ENCODE measurements around the gene RAB24. TPM values are rescaled to one million over a fixed set of nuclear protein-coding genes. Genes with fewer than 3 reads are reported as not detected.

RAB24 gene
- total and polyA plus RNA-seq, 7 experiments from 2014 or later = 14.9 to 47.5 (median 23.7) TPM

GRCh38 chr5:177339107-177339638 lies 35.7 kb upstream of the RAB24 start:
- POLR2A ChIA-PET = no interaction called here
- DNase-seq = no peak
- intact Hi-C loops (cut with micrococcal nuclease) = no loop called here
- no peak overlapping the region for H3K4me3 ChIP-seq (ENCODE audit: low read length)
- Mint-ChIP-seq H3K4me1 (peaks cover 5 to 25% (median 23%) of the 10 kb centered on the region in 7 donors), H3K9me3 (peaks cover 0 to 3% (median 0%) of the 10 kb centered on the region in 11 donors), H3K27ac (peak overlapping the region in 2 of 9 donors; percentile 32 to 33), H3K4me3 (no peak overlapping the region), H3K36me3 (peaks cover 14 to 47% (median 27%) of the 10 kb centered on the region in 5 donors), H3K27me3 (no peaks in the 10 kb centered on the region)
- no peaks in the 10 kb centered on the region for H3K9me3 ChIP-seq (ENCODE audit: control insufficient read depth in 2 of 3, low read length in 3 of 3)
- no peaks in the 10 kb centered on the region for H3K4me1 ChIP-seq (ENCODE audit: control insufficient read depth in 2 of 2, insufficient read depth in 2 of 2, low read length in 2 of 2)
- CTCF ChIA-PET = no interaction called here
- no peak for ATAC-seq
- peaks cover 7 to 77% (median 38%) of the 10 kb centered on the region in 3 experiments for H3K36me3 ChIP-seq (ENCODE audit: control insufficient read depth in 2 of 3, insufficient read depth in 3 of 3, low read length in 3 of 3)
- no peak overlapping the region for H3K27ac ChIP-seq (ENCODE audit: low read depth, low read length)
- no peaks in the 10 kb centered on the region for H3K27me3 ChIP-seq (ENCODE audit: control insufficient read depth in 2 of 2, insufficient read depth in 2 of 2, low read length in 2 of 2)

- H3K36me3 ChIP-seq (ENCODE audit: control insufficient read depth in 2 of 3, insufficient read depth in 3 of 3, low read length in 3 of 3) = peaks cover 7 to 82% (median 45%) of the 10 kb centered on the region in 3 experiments
- DNase-seq (no peak), ATAC-seq (no peak)
- POLR2A ChIA-PET = interaction anchor here (1.1 kb wide), 1 partner anchor 33 kb away, joined by 3 read pairs; no protein-coding TSS in a partner anchor
- peaks cover 17 to 51% (median 28%) of the 10 kb centered on the region in 5 donors for H3K36me3 Mint-ChIP-seq
- H3K27me3 ChIP-seq (ENCODE audit: control insufficient read depth in 2 of 2, insufficient read depth in 2 of 2, low read length in 2 of 2) = no peaks in the 10 kb centered on the region
- H3K9me3 Mint-ChIP-seq = peaks cover 0 to 3% (median 0%) of the 10 kb centered on the region in 11 donors
- CTCF ChIA-PET = no interaction called here
- H3K27me3 Mint-ChIP-seq = no peaks in the 10 kb centered on the region
- H3K4me3 ChIP-seq (ENCODE audit: low read length) = no peak overlapping the region
- H3K4me1 ChIP-seq (ENCODE audit: control insufficient read depth in 2 of 2, insufficient read depth in 2 of 2, low read length in 2 of 2) = no peaks in the 10 kb centered on the region
- no peak overlapping the region for H3K27ac Mint-ChIP-seq
- H3K4me1 Mint-ChIP-seq = peaks cover 7 to 22% (median 19%) of the 10 kb centered on the region in 7 donors
- H3K27ac ChIP-seq (ENCODE audit: low read depth, low read length) = no peak overlapping the region
- intact Hi-C loops (cut with micrococcal nuclease) = no loop called here
- H3K4me3 Mint-ChIP-seq = no peak overlapping the region
- no peaks in the 10 kb centered on the region for H3K9me3 ChIP-seq (ENCODE audit: control insufficient read depth in 2 of 3, low read length in 3 of 3)
Observed at GRCh38 chr5:177338251-177339106, 35.0 kb upstream of the RAB24 start.

GRCh38 chr5:177336603-177337494 lies 33.3 kb upstream of the RAB24 start:
- Mint-ChIP-seq H3K36me3 (peaks cover 17 to 49% (median 26%) of the 10 kb centered on the region in 5 donors), H3K27me3 (no peaks in the 10 kb centered on the region)
- CTCF ChIA-PET = no interaction called here

GRCh38 chr5:177336112-177336511 lies 32.6 kb upstream of the RAB24 start:
- Histone ChIP-seq H3K4me3 (ENCODE audit: low read length) (no peak overlapping the region), H3K36me3 (ENCODE audit: control insufficient read depth in 2 of 3, insufficient read depth in 3 of 3, low read length in 3 of 3) (peaks cover 0 to 93% (median 44%) of the 10 kb centered on the region in 3 experiments)

More at GRCh38 chr5:177336603-177337494, 33.3 kb upstream of the RAB24 start:
- Histone ChIP-seq H3K27me3 (ENCODE audit: control insufficient read depth in 2 of 2, insufficient read depth in 2 of 2, low read length in 2 of 2) (no peaks in the 10 kb centered on the region), H3K4me3 (ENCODE audit: low read length) (no peak overlapping the region), H3K27ac (ENCODE audit: low read depth, low read length) (no peak overlapping the region), H3K4me1 (ENCODE audit: control insufficient read depth in 2 of 2, insufficient read depth in 2 of 2, low read length in 2 of 2) (no peaks in the 10 kb centered on the region), H3K36me3 (ENCODE audit: control insufficient read depth in 2 of 3, insufficient read depth in 3 of 3, low read length in 3 of 3) (peaks cover 5 to 93% (median 50%) of the 10 kb centered on the region in 3 experiments), H3K9me3 (ENCODE audit: control insufficient read depth in 2 of 3, low read length in 3 of 3) (no peaks in the 10 kb centered on the region)
- Mint-ChIP-seq H3K9me3 (peaks cover 0 to 3% (median 0%) of the 10 kb centered on the region in 11 donors), H3K27ac (peak overlapping the region in 2 of 9 donors; percentile 19 to 56), H3K4me1 (peaks cover 8 to 19% (median 16%) of the 10 kb centered on the region in 7 donors), H3K4me3 (no peak overlapping the region)
- ATAC-seq (no peak), DNase-seq (no peak)
- intact Hi-C loops (cut with micrococcal nuclease) = no loop called here
- POLR2A ChIA-PET = no interaction called here

GRCh38 chr5:177335701-177336065 lies 32.2 kb upstream of the RAB24 start:
- no peaks in the 10 kb centered on the region for H3K9me3 ChIP-seq (ENCODE audit: control insufficient read depth in 2 of 3, low read length in 3 of 3)
- peaks cover 0 to 98% (median 44%) of the 10 kb centered on the region in 3 experiments for H3K36me3 ChIP-seq (ENCODE audit: control insufficient read depth in 2 of 3, insufficient read depth in 3 of 3, low read length in 3 of 3)
- DNase-seq (no peak), ATAC-seq (no peak)
- ChIA-PET CTCF (interaction anchor here (0.8 kb wide), 1 partner anchor 54 kb away, joined by 3 read pairs; no protein-coding TSS in a partner anchor), POLR2A (no interaction called here)
- H3K4me3 ChIP-seq (ENCODE audit: low read length) = no peak overlapping the region
- Mint-ChIP-seq H3K27me3 (no peaks in the 10 kb centered on the region), H3K4me1 (peaks cover 9 to 20% (median 12%) of the 10 kb centered on the region in 7 donors), H3K9me3 (peaks cover 0 to 3% (median 0%) of the 10 kb centered on the region in 11 donors), H3K4me3 (no peak overlapping the region), H3K36me3 (peaks cover 18 to 51% (median 24%) of the 10 kb centered on the region in 5 donors), H3K27ac (peak overlapping the region in 1 of 9 donors; percentile 68)
- H3K4me1 ChIP-seq (ENCODE audit: control insufficient read depth in 2 of 2, insufficient read depth in 2 of 2, low read length in 2 of 2) = no peaks in the 10 kb centered on the region
- no peaks in the 10 kb centered on the region for H3K27me3 ChIP-seq (ENCODE audit: control insufficient read depth in 2 of 2, insufficient read depth in 2 of 2, low read length in 2 of 2)
- no peak overlapping the region for H3K27ac ChIP-seq (ENCODE audit: low read depth, low read length)
- intact Hi-C loops (cut with micrococcal nuclease) = no loop called here

More at GRCh38 chr5:177336112-177336511, 32.6 kb upstream of the RAB24 start:
- peaks cover 0 to 3% (median 0%) of the 10 kb centered on the region in 11 donors for H3K9me3 Mint-ChIP-seq
- Histone ChIP-seq H3K4me1 (ENCODE audit: control insufficient read depth in 2 of 2, insufficient read depth in 2 of 2, low read length in 2 of 2) (no peaks in the 10 kb centered on the region), H3K9me3 (ENCODE audit: control insufficient read depth in 2 of 3, low read length in 3 of 3) (no peaks in the 10 kb centered on the region), H3K27ac (ENCODE audit: low read depth, low read length) (no peak overlapping the region), H3K27me3 (ENCODE audit: control insufficient read depth in 2 of 2, insufficient read depth in 2 of 2, low read length in 2 of 2) (no peaks in the 10 kb centered on the region)
- peak; percentile 71 for ATAC-seq
- ChIA-PET CTCF (interaction anchor here (0.8 kb wide), 1 partner anchor 53 kb away, joined by 3 read pairs; no protein-coding TSS in a partner anchor), POLR2A (no interaction called here)
- H3K4me3 Mint-ChIP-seq = no peak overlapping the region
- peaks cover 17 to 49% (median 23%) of the 10 kb centered on the region in 5 donors for H3K36me3 Mint-ChIP-seq
- peaks cover 8 to 18% (median 12%) of the 10 kb centered on the region in 7 donors for H3K4me1 Mint-ChIP-seq
- no peaks in the 10 kb centered on the region for H3K27me3 Mint-ChIP-seq
- intact Hi-C loops (cut with micrococcal nuclease) = no loop called here
- DNase-seq = peak in 1 of 9 donors; percentile 19
- peak overlapping the region in 2 of 9 donors; percentile 19 to 68 for H3K27ac Mint-ChIP-seq
